Hepatocyte (in vitro differentiated cells): ENCODE results near the gene ALDH1L1. TPM values are rescaled to one million over a fixed set of nuclear protein-coding genes. Genes with fewer than 3 reads are reported as not detected.

Source experiments
- DNase-seq: peaks from one replicate; pipeline ENCODE4 v3.0.0-alpha.2; 2016; ENCODE audit warnings: low spot score
- H2AFZ ChIP-seq: fragments of 200-600 bp; sonication (generic); 2 replicates; pipeline ENCODE4 v1.6.0; 2016; ENCODE audit warnings: antibody characterized with exemption, mild to moderate bottlenecking
- H3K27ac ChIP-seq: fragments of 200-600 bp; sonication (generic); 2 replicates; pipeline ENCODE4 v1.5.1; 2016; ENCODE audit warnings: mild to moderate bottlenecking
- H3K27me3 ChIP-seq: fragments of 200-600 bp; sonication (generic); 2 replicates; pipeline ENCODE4 v1.6.1; 2016
- H3K36me3 ChIP-seq: fragments of 200-600 bp; sonication (generic); replicated peaks from 2 replicates; pipeline ENCODE4 v1.5.1; 2016; ENCODE audit warnings: low read depth; ENCODE audit not compliant: insufficient read depth
- H3K4me1 ChIP-seq: fragments of 200-600 bp; sonication (generic); 2 replicates; pipeline ENCODE4 v1.5.1; 2016; ENCODE audit warnings: mild to moderate bottlenecking, moderate library complexity; ENCODE audit not compliant: insufficient read depth
- H3K4me2 ChIP-seq: fragments of 200-600 bp; sonication (generic); 2 replicates; pipeline ENCODE4 v1.6.0; 2016
- H3K4me3 ChIP-seq: fragments of 200-600 bp; sonication (generic); 2 replicates; pipeline ENCODE4 v1.5.1; 2016; ENCODE audit warnings: mild to moderate bottlenecking
- H3K79me2 ChIP-seq: fragments of 200-600 bp; sonication (generic); 2 replicates; pipeline ENCODE4 v1.6.0; 2017; ENCODE audit warnings: mild to moderate bottlenecking
- H3K9me2 ChIP-seq: fragments of 200-600 bp; sonication (generic); replicated peaks from 2 replicates; pipeline ENCODE4 v1.6.0; 2017; ENCODE audit warnings: mild to moderate bottlenecking; ENCODE audit not compliant: insufficient read depth
- H3K9me3 ChIP-seq: fragments of 200-600 bp; sonication (generic); 2 replicates; pipeline ENCODE4 v1.5.1; 2016; ENCODE audit warnings: low read depth, mild to moderate bottlenecking
- H4K20me1 ChIP-seq: fragments of 200-600 bp; sonication (generic); 2 replicates; pipeline ENCODE4 v1.6.0; 2016; ENCODE audit warnings: mild to moderate bottlenecking; ENCODE audit not compliant: insufficient read depth, poor library complexity, severe bottlenecking
- CTCF ChIP-seq: fragments of 200-600 bp; sonication (generic); IDR thresholded peaks from 2 replicates; pipeline ENCODE4 v1.5.1; 2016; ENCODE audit warnings: antibody characterized with exemption, mild to moderate bottlenecking; ENCODE audit not compliant: poor library complexity
- EZH2 ChIP-seq: fragments of 200-600 bp; sonication (generic); IDR thresholded peaks from 2 replicates; pipeline ENCODE4 v1.6.1; 2016; ENCODE audit warnings: antibody characterized with exemption, mild to moderate bottlenecking, borderline replicate concordance
- EZH2phosphoT487 ChIP-seq: fragments of 200-600 bp; sonication (generic); IDR thresholded peaks from one replicate; pipeline ENCODE4 v1.6.1; 2018; ENCODE audit warnings: antibody characterized with exemption, mild to moderate bottlenecking, low read depth, moderate library complexity; ENCODE audit not compliant: unreplicated experiment, severe bottlenecking
- WGBS: methylation state at CpG from one replicate; pipeline ENCODE4 v1.1.6; 2016; ENCODE audit warnings: low lambda C conversion rate; ENCODE audit errors: missing lambda C conversion rate; 5-methylcytosine and 5-hydroxymethylcytosine counted together
- polyA plus RNA-seq: library from polyadenylated mRNA; unstranded; fragments of >200 nt; fragmentation: Nextera tagmentation; extraction: Ambion mirVana; gene quantifications from 2 replicates; pipeline ENCODE4 v1.2.1, GENCODE V29; 2016
- total RNA-seq: library from RNA; depleted of rRNA; stranded (reverse); fragments of >200 nt; gene quantifications from 2 replicates; pipeline ENCODE4 v1.2.3, GENCODE V29; 2014

The ALDH1L1 gene
- total and polyA plus RNA-seq, 2 experiments from 2014 or later: 15.9 to 22.6 TPM

- 88% methylated on average over 16 of the region's 16 CpGs for WGBS
- TF ChIP-seq EZH2 (no peak), EZH2phosphoT487 (no peak), CTCF (no peak)
- Histone ChIP-seq H3K27me3 (no peaks in the 10 kb centered on the region), H3K9me2 (no peaks in the 10 kb centered on the region), H3K36me3 (no peaks in the 10 kb centered on the region), H3K79me2 (no peaks in the 10 kb centered on the region), H2AFZ (no peak overlapping the region), H3K9me3 (no peaks in the 10 kb centered on the region), H4K20me1 (no peaks in the 10 kb centered on the region), H3K4me3 (no peak overlapping the region), H3K4me2 (no peak overlapping the region), H3K4me1 (no peaks in the 10 kb centered on the region), H3K27ac (no peak overlapping the region)
- no peak for DNase-seq
Measured at GRCh38 chr3:126129398-126129891, 50.9 kb downstream of the ALDH1L1 start.

GRCh38 chr3:126128504-126129397 is 51.6 kb downstream of the ALDH1L1 start:
- Histone ChIP-seq H3K79me2 (no peaks in the 10 kb centered on the region), H4K20me1 (no peaks in the 10 kb centered on the region), H3K36me3 (no peaks in the 10 kb centered on the region), H3K4me2 (no peak overlapping the region), H3K4me3 (no peak overlapping the region), H3K9me3 (no peaks in the 10 kb centered on the region), H3K4me1 (no peaks in the 10 kb centered on the region), H3K9me2 (no peaks in the 10 kb centered on the region), H2AFZ (no peak overlapping the region), H3K27ac (no peak overlapping the region), H3K27me3 (no peaks in the 10 kb centered on the region)
- TF ChIP-seq EZH2: no peak
- TF ChIP-seq CTCF: no peak
- TF ChIP-seq EZH2phosphoT487: no peak
- WGBS: 88% methylated on average over 13 of the region's 13 CpGs
- no peak for DNase-seq

- no peaks in the 10 kb centered on the region for H3K9me2 ChIP-seq
- WGBS: 87% methylated on average over 7 of the region's 7 CpGs
- no peak overlapping the region for H3K4me2 ChIP-seq
- no peaks in the 10 kb centered on the region for H3K79me2 ChIP-seq
- no peaks in the 10 kb centered on the region for H3K27me3 ChIP-seq
- H4K20me1 ChIP-seq: no peaks in the 10 kb centered on the region
- no peak overlapping the region for H2AFZ ChIP-seq
- no peak overlapping the region for H3K4me3 ChIP-seq
- TF ChIP-seq EZH2 (no peak), CTCF (no peak), EZH2phosphoT487 (no peak)
- DNase-seq: no peak
- H3K27ac ChIP-seq: no peak overlapping the region
- no peaks in the 10 kb centered on the region for H3K36me3 ChIP-seq
- no peaks in the 10 kb centered on the region for H3K4me1 ChIP-seq
- no peaks in the 10 kb centered on the region for H3K9me3 ChIP-seq
Measured at GRCh38 chr3:126127904-126128303, 52.5 kb downstream of the ALDH1L1 start.
